Measurements from ENCODE around the gene SRXN1.

The SRXN1 gene

DNA sequence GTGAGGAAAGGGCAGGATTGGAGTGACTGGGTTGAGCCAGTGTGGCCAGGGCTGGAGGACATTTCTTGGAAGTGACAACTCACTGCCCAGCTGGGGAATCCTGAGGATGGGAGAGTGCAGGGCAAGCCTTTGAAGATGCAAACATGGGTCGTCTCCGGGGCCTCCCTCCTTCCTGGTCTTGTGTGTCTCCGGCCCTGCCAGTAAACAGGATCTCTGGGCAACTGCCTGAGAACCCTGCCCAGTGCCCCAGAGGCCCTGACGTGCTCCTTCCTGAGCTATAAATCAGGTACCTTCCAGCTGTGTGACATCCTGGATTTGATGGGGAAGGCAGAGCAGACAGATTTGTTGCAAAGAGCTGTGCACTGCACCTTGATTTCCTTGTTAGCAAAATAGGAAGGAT lies 30.0 kb downstream of the SRXN1 start:
- TF ChIP-seq, protein P1, sequence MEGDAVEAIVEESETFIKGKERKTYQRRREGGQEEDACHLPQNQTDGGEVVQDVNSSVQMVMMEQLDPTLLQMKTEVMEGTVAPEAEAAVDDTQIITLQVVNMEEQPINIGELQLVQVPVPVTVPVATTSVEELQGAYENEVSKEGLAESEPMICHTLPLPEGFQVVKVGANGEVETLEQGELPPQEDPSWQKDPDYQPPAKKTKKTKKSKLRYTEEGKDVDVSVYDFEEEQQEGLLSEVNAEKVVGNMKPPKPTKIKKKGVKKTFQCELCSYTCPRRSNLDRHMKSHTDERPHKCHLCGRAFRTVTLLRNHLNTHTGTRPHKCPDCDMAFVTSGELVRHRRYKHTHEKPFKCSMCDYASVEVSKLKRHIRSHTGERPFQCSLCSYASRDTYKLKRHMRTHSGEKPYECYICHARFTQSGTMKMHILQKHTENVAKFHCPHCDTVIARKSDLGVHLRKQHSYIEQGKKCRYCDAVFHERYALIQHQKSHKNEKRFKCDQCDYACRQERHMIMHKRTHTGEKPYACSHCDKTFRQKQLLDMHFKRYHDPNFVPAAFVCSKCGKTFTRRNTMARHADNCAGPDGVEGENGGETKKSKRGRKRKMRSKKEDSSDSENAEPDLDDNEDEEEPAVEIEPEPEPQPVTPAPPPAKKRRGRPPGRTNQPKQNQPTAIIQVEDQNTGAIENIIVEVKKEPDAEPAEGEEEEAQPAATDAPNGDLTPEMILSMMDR (IDR thresholded peaks at IDR 0.05; ENCODE audit: low read depth, low read length, missing control alignments): no peak
- no peak for DNase-seq (ENCODE audit: low read depth)
- H3K4me3 ChIP-seq (ENCODE audit: low read depth, low read length): no peak overlapping the region

DNA sequence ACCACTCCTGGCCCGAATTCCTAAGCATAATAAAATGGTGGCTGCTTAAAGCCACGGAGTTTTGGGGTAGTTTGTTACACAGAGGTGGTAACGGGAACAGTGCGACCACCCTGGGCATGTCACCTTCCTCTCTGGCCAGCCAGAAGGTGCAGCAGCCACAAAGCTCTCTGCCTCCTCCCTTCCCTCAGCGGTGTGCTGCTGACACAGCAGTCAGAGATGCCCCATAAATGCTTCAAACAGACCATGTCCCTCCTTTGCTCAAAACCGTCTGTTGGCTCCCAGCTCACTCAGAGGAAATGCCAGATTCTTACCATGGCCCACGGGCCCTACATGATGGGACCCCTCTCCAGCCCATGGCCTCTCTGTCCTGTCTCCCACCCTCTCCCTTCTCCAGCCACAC lies 30.8 kb downstream of the SRXN1 start:
- no peak for DNase-seq (ENCODE audit: low read depth)
- H3K4me3 ChIP-seq (ENCODE audit: low read depth, low read length): no peak overlapping the region
- TF ChIP-seq, protein P1 (IDR thresholded peaks at IDR 0.05; ENCODE audit: low read depth, low read length, missing control alignments): no peak

DNA sequence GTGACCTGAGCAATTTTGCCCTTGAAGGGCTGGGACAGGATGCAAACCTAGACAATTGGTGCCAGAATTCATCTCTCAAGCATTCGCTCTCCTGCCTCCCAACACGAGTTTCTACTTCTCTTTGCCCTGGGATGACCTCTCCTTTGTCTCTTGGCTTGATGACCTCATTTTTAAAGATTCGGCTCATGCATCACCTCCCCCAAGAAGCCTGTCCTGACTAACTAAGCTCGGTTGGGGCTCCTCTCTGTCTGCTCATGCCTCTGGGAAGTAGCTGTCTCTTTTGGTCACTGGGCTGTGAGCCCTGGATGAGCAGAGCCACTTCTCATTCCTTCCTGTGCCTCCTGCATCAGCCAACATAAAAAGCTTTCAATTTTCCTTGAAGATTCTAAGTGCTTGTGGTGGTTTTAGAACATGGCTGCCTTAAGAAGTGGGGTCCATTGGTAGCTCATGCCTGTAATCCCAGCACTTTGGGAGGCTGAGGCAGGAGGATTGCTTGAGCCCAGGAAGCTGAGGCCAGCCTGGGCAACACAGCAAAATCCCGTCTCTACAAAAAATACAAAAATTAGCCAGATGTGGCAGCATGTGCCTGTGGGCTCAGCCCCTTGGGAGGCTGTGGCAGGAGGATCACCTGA lies 31.8 kb downstream of the SRXN1 start:
- TF ChIP-seq, protein P1 (IDR thresholded peaks at IDR 0.05; ENCODE audit: low read depth, low read length, missing control alignments): no peak
- DNase-seq (ENCODE audit: low read depth): no peak
- H3K4me3 ChIP-seq (ENCODE audit: low read depth, low read length): no peak overlapping the region

DNA sequence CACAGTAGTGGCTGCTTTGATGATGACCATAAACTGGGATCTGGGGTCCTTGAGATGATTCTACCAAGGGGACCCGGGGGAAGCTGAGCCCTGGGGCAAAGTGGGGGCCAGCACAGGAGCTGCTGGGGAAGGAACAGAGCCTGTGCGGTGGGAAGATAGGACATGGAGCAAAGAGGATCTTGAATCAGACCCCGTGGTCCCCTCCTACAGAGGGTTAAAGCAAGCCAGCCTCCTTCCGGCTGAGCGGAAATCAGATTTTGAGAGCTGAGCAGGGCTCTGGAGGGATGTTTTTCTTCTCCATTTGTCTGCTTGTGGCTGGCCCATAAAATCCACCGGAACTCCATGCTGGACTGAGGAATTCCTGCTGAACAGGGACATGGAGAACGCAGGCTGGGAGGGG lies 32.8 kb downstream of the SRXN1 start:
- TF ChIP-seq, protein P1 (IDR thresholded peaks at IDR 0.05; ENCODE audit: low read depth, low read length, missing control alignments): no peak
- no peak overlapping the region for H3K4me3 ChIP-seq (ENCODE audit: low read depth, low read length)
- no peak for DNase-seq (ENCODE audit: low read depth)

DNA sequence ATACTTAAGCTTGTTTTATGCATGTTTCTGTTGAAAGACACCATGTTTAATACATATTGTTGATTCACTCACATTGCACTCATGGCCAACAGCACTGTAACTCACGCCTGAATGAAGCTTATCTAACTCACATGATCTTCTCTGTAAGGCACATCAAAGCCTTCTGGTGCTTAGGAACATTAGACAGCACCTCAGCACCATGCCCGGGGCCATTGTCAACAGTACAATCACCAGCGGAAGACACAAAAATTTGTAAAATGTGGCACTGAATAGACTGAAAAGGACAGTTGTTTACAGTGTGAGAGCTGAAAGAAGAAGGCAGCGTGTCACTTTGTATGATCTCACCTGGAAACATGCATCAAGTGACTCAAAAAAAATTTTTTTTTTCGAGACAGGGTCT lies 34.0 kb downstream of the SRXN1 start:
- TF ChIP-seq, protein P1 (IDR thresholded peaks at IDR 0.05; ENCODE audit: low read depth, low read length, missing control alignments): no peak
- no peak for DNase-seq (ENCODE audit: low read depth)
- H3K4me3 ChIP-seq (ENCODE audit: low read depth, low read length): no peak overlapping the region

DNA sequence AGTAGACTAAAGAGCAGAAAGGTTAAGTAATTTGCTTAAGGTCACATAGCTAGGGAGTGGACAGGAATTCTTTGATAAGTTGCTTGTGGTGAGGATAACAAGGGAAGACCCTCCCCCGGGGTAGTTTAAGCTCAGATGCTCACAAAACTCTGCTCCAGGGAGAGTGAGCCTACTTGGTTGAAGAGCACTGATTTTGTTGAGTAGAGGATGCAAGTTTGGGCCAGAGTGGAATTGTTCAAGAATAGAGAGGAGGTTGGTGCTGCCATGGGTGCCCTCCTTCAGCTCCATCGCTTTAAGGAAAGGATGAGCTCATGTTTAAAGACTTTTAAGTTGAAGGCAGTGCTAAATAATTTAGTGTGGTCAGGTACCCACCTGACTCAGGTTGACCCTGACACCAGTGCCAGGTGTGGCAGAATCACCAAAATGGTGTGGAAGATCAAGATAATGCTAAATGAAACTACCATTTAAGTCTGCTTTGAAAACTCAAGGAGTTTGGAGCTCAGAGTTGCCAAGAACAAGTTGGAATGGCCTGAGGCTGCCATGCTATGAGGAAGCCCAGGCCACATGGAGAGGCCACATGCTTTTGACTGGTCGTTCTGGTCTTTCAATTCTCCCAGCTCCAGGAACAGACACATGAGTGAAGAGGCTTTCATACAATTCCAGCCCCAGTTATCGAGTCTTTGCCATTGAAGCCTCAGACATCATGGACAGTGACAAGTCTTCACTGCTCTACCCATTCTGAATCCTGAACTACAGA lies 34.9 kb downstream of the SRXN1 start:
- TF ChIP-seq, protein P1 (IDR thresholded peaks at IDR 0.05; ENCODE audit: low read depth, low read length, missing control alignments): no peak
- no peak for DNase-seq (ENCODE audit: low read depth)
- H3K4me3 ChIP-seq (ENCODE audit: low read depth, low read length): no peak overlapping the region

DNA sequence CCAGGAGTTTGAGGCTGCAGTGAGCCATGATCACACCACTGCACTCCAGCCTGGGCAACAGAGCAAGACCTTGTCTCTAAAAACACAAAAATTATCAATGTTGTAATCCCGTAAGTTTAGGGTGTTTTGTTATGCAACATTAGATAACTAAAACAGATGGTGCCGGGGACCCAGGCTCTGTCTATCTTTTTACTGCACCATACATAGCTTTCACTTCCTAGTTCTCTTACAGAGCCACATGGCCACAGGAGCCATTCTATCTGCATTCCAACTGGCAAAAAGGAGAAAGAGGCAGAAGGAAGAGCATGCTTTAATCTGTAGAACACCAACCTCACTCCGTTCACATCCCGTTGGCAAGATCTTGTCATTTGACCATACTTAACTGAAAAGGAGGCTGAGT lies 37.5 kb downstream of the SRXN1 start:
- H3K4me3 ChIP-seq (ENCODE audit: low read depth, low read length): no peak overlapping the region
- no peak for DNase-seq (ENCODE audit: low read depth)
- TF ChIP-seq, protein P1 (IDR thresholded peaks at IDR 0.05; ENCODE audit: low read depth, low read length, missing control alignments): no peak

Measured in GM12864 (cell line).